K562 (cell line): ENCODE measurements around the gene ANKRD13D. TPM values are rescaled to one million over a fixed set of nuclear protein-coding genes. Genes with fewer than 3 reads are reported as not detected.

Source experiments
- ARNT ChIP-seq, 2 experiments: fragments of 450-650 bp; IDR thresholded peaks; 2 replicates each; pipeline ENCODE4 v1.6.1; 2016; ENCODE audit warnings: mild to moderate bottlenecking in 1 of 2
- ASH1L ChIP-seq: fragments of 450-650 bp; IDR thresholded peaks from 2 replicates; pipeline ENCODE4 v1.6.1; 2018; ENCODE audit warnings: borderline replicate concordance, mild to moderate bottlenecking, low read depth; ENCODE audit not compliant: partially characterized antibody
- BHLHE40 ChIP-seq: IDR thresholded peaks from 2 replicates; pipeline ENCODE4 v1.6.1; 2011; ENCODE audit warnings: low read length, improper control_type of control experiment
- CAMTA2 ChIP-seq: fragments of 250-450 bp; sonication (Bioruptor Pico); conservative IDR thresholded peaks from 2 replicates; pipeline ENCODE4 v1.5.1; 2022
- CC2D1A ChIP-seq: fragments of 450-650 bp; IDR thresholded peaks from 2 replicates; pipeline ENCODE4 v1.6.1; 2017; ENCODE audit warnings: mild to moderate bottlenecking
- CTBP1 ChIP-seq: fragments of 450-650 bp; IDR thresholded peaks from 2 replicates; pipeline ENCODE4 v1.6.1; 2016; ENCODE audit warnings: borderline replicate concordance
- DDX20 ChIP-seq: fragments of 450-650 bp; IDR thresholded peaks from 2 replicates; pipeline ENCODE4 v1.6.1; 2016; ENCODE audit warnings: missing genetic modification characterization, low read depth, mild to moderate bottlenecking, missing compliant biosample characterization, moderate library complexity
- ERF ChIP-seq: fragments of 450-650 bp; formaldehyde crosslinking; IDR thresholded peaks from 2 replicates; pipeline ENCODE4 v1.4.0; 2020; ENCODE audit warnings: mild to moderate bottlenecking, mixed read lengths
- GATAD2B ChIP-seq: fragments of 450-650 bp; IDR thresholded peaks from 2 replicates; pipeline ENCODE4 v1.6.1; 2017; ENCODE audit warnings: mild to moderate bottlenecking, borderline replicate concordance
- HMGN3 ChIP-seq: IDR thresholded peaks from 2 replicates; pipeline ENCODE4 v1.6.1; 2011; ENCODE audit warnings: borderline replicate concordance, low read depth, mild to moderate bottlenecking, mixed read lengths, low read length; ENCODE audit not compliant: insufficient read length; ENCODE audit errors: extremely low read depth
- IFI16 ChIP-seq: fragments of 250-450 bp; sonication (Bioruptor Pico); IDR thresholded peaks from 2 replicates; pipeline ENCODE4 v2.1.2; 2022; ENCODE audit warnings: mild to moderate bottlenecking, inconsistent platforms
- JUND ChIP-seq, 2 experiments: IDR thresholded peaks; 2 replicates in 1 of 2; 3 replicates in 1 of 2; pipeline ENCODE4 v1.6.1; 2011; ENCODE audit warnings: borderline replicate concordance in 2 of 2, low read depth in 2 of 2, low read length in 2 of 2, improper control_type of control experiment in 1 of 2, missing biosample characterization in 1 of 2, missing genetic modification characterization in 1 of 2, missing genetic modification reagents in 1 of 2
- KDM1A ChIP-seq, 2 experiments: fragments of 450-650 bp; IDR thresholded peaks; 2 replicates each; pipeline ENCODE4 v1.6.1; 2016; ENCODE audit warnings: mild to moderate bottlenecking in 2 of 2
- KDM5B ChIP-seq: fragments of 200-600 bp; sonication (generic); IDR thresholded peaks from 2 replicates; pipeline ENCODE4 v1.6.1; 2012; ENCODE audit warnings: low read depth, mild to moderate bottlenecking, moderate library complexity, low read length, control low read depth, inconsistent platforms; ENCODE audit not compliant: insufficient replicate concordance
- KLF6 ChIP-seq: fragments of 250-450 bp; sonication (Bioruptor Pico); IDR thresholded peaks from 2 replicates; pipeline ENCODE4 v1.4.0; 2020; ENCODE audit warnings: mild to moderate bottlenecking, moderate library complexity, borderline replicate concordance
- MAFK ChIP-seq: IDR thresholded peaks from 2 replicates; pipeline ENCODE4 v1.6.1; 2011; ENCODE audit warnings: low read length, improper control_type of control experiment
- NR2C2 ChIP-seq, 2 experiments: fragments of 200-800 bp in 1 of 2; sonication (Bioruptor generic) in 1 of 2; sonication (generic) in 1 of 2; formaldehyde crosslinking in 1 of 2; IDR thresholded peaks; 2 replicates each; pipeline versions ENCODE4 v1.6.1 to v1.8.0; 2016 to 2022; ENCODE audit warnings: mild to moderate bottlenecking in 1 of 2, missing compliant biosample characterization in 1 of 2, missing genetic modification characterization in 1 of 2, missing genetic modification reagents in 1 of 2
- SMARCE1 ChIP-seq: fragments of 450-650 bp; IDR thresholded peaks from 2 replicates; pipeline ENCODE4 v1.7.1; 2016; ENCODE audit warnings: mild to moderate bottlenecking
- ZNF274 ChIP-seq: IDR thresholded peaks from 2 replicates; pipeline ENCODE4 v1.6.1; 2011; ENCODE audit warnings: low read depth, mild to moderate bottlenecking, low read length, moderate library complexity, borderline replicate concordance
- ZNF324 ChIP-seq: fragments of 250-450 bp; sonication (Bioruptor Pico); IDR thresholded peaks from 2 replicates; pipeline ENCODE4 v1.4.0; 2020; ENCODE audit warnings: mild to moderate bottlenecking
- ZNF584 ChIP-seq: fragments of 200-800 bp; sonication (Bioruptor generic); IDR thresholded peaks from 2 replicates; pipeline ENCODE4 v1.6.1; 2016; ENCODE audit warnings: low read depth, mild to moderate bottlenecking, missing genetic modification characterization, missing compliant biosample characterization
- polyA plus RNA-seq, 8 experiments: library from polyadenylated mRNA; depleted of rRNA in 4 of 8; stranded (reverse) in 5 of 8; unstranded in 3 of 8; fragments of >200 nt; fragmentation: Nextera tagmentation in 2 of 8; fragmentation: Illumina TruSeq in 1 of 8; extraction: Ambion mirVana in 2 of 8; extraction: Trizol in 1 of 8; gene quantifications; 2 replicates each; pipeline versions ENCODE4 v1.2.1 to v1.2.3, GENCODE V29; 2011 to 2014; ENCODE audit warnings: inconsistent platforms in 1 of 8, missing spikeins in 1 of 8
- total RNA-seq, 7 experiments: library from RNA; depleted of rRNA in 6 of 7; stranded (reverse); fragments of >200 nt in 6 of 7; fragmentation: Illumina TruSeq in 2 of 7; extraction: Trizol in 2 of 7; gene quantifications; 2 replicates each; pipeline versions ENCODE4 v1.2.1 to v1.2.3, GENCODE V29; 2011 to 2021; ENCODE audit warnings: low replicate concordance in 1 of 7
- TF ChIP-seq, protein P1 (sequence below): fragments of 450-650 bp; conservative IDR thresholded peaks from 2 replicates; pipeline ENCODE4 v1.6.1; 2016; ENCODE audit warnings: missing genetic modification characterization, low read depth, mild to moderate bottlenecking, missing compliant biosample characterization, moderate library complexity
- TF ChIP-seq, protein P2 (sequence below), 2 experiments: fragments of 200-800 bp in 1 of 2; sonication (Bioruptor generic) in 1 of 2; sonication (generic) in 1 of 2; formaldehyde crosslinking in 1 of 2; IDR thresholded peaks in 1 of 2; conservative IDR thresholded peaks in 1 of 2; 2 replicates each; pipeline versions ENCODE4 v1.5.0 to v1.6.1; 2016 to 2020; ENCODE audit warnings: missing compliant biosample characterization in 1 of 2, missing genetic modification characterization in 1 of 2, missing genetic modification reagents in 1 of 2
- TF ChIP-seq, protein P3 (sequence below): sonication (generic); formaldehyde crosslinking; IDR thresholded peaks from 2 replicates; pipeline ENCODE4 v1.8.0; 2022; ENCODE audit warnings: mild to moderate bottlenecking, missing genetic modification reagents

Gene ANKRD13D
- total and polyA plus RNA-seq, 9 of the 15 experiments (the other 6 are each of a cell fraction or from before 2014, with no cell fraction given) = 0.94 to 40.9 (median 22.4) TPM

DNA sequence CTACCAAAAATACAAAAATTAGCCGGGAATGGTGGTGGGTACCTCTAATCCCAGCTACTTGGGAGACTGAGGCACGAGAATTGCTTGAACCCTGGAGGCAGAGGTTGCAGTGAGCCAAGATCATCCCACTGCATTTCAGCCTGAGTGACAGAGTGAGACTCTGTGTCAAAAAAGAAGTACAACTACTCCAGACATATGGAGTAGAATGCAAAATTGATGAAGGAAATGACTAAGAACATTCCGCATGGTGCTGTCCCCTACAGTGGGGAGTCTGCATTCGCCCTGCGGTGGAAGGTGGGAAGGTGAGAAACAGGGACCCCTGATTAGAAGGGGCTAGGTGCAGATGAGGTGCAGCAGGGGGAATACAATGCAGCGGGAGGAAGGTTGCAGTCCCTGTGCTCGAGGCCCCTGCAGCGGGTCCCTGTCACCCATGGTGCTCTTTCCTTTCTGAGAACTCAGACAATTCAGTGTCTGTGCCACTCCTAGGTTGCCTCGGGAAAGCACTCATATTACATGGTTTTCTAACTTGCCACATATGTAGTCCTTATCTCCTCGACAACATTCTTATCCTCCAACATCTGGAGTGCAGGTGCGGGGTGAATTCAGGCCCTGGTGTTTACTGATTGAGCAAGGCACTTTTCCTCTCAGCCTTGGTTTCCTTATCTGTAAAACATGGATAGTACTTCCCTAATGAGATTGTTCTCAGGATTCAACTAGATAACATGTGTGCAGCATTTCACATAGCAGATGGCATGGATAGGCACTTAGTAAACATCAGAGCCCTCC is 59.1 kb downstream of the ANKRD13D start (continued):
- TF ChIP-seq HMGN3 (peak; percentile 82), SMARCE1 (peak; percentile 94), KLF6 (CRISPR knock-in tag) (peak; percentile 86; the same call in 1 of the 2 replicates), ZNF274 (peak; percentile 81), IFI16 (CRISPR knock-in tag) (no peak), ARNT (IDR thresholded peaks at IDR 0.05) (peak in 1 of 2 experiments; percentile 72; a peak in 2 of 4 replicates), KDM5B (no peak), BHLHE40 (peak; percentile 75), JUND (IDR thresholded peaks at IDR 0.05; ENCODE audit: borderline replicate concordance, low read depth, low read length) (peak; percentile 67; the same call in 1 of the 2 replicates), JUND (tag; IDR thresholded peaks at IDR 0.05; ENCODE audit: borderline replicate concordance, low read depth, low read length) (peak; percentile 47; the same call in 1 of the 3 replicates), ERF (CRISPR knock-in tag) (peak; percentile 73; the same call in 1 of the 2 replicates), NR2C2 (CRISPR knock-in tag; IDR thresholded peaks at IDR 0.05) (no peak), NR2C2 (tag; IDR thresholded peaks at IDR 0.05) (no peak), MAFK (no peak), ZNF324 (CRISPR knock-in tag) (peak; percentile 29; the same call in 1 of the 2 replicates), GATAD2B (peak; percentile 49; the same call in 1 of the 2 replicates), CAMTA2 (CRISPR knock-in tag) (0 out of 2 replicates have a peak, but pooled peaks have one; percentile 49), ZNF584 (CRISPR knock-in tag) (peak; percentile 89), KDM1A (IDR thresholded peaks at IDR 0.05) (peak; percentile 92 to 94), DDX20 (0 out of 2 replicates have a peak, but pooled peaks have one; percentile 35), CTBP1 (peak; percentile 94), CC2D1A (peak; percentile 92), ASH1L (no peak)
- TF ChIP-seq, protein P1, sequence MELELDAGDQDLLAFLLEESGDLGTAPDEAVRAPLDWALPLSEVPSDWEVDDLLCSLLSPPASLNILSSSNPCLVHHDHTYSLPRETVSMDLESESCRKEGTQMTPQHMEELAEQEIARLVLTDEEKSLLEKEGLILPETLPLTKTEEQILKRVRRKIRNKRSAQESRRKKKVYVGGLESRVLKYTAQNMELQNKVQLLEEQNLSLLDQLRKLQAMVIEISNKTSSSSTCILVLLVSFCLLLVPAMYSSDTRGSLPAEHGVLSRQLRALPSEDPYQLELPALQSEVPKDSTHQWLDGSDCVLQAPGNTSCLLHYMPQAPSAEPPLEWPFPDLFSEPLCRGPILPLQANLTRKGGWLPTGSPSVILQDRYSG (tag) = peak; percentile 75
- TF ChIP-seq, protein P2, sequence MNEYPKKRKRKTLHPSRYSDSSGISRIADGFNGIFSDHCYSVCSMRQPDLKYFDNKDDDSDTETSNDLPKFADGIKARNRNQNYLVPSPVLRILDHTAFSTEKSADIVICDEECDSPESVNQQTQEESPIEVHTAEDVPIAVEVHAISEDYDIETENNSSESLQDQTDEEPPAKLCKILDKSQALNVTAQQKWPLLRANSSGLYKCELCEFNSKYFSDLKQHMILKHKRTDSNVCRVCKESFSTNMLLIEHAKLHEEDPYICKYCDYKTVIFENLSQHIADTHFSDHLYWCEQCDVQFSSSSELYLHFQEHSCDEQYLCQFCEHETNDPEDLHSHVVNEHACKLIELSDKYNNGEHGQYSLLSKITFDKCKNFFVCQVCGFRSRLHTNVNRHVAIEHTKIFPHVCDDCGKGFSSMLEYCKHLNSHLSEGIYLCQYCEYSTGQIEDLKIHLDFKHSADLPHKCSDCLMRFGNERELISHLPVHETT (CRISPR knock-in tag; conservative IDR thresholded peaks at IDR 0.05 in 1 of 2, IDR thresholded peaks at IDR 0.05 in 1 of 2) = peak in 1 of 2 experiments; percentile 87; a peak in 2 of 4 replicates
- TF ChIP-seq, protein P3, sequence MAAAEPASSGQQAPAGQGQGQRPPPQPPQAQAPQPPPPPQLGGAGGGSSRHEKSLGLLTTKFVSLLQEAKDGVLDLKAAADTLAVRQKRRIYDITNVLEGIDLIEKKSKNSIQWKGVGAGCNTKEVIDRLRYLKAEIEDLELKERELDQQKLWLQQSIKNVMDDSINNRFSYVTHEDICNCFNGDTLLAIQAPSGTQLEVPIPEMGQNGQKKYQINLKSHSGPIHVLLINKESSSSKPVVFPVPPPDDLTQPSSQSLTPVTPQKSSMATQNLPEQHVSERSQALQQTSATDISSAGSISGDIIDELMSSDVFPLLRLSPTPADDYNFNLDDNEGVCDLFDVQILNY (CRISPR knock-in tag) = no peak
